GM18519 (cell line): ENCODE data around the gene ARMC12.

Experiments used
- ATAC-seq: cut with Tn5 transposase; IDR thresholded peaks from one replicate; pipeline ENCODE4 v1.9.1; 2021; ENCODE audit warnings: mild to moderate bottlenecking, moderate library complexity; ENCODE audit not compliant: unreplicated experiment, low FRiP score

ARMC12 gene

GRCh38 chr6:35769211-35769610 lies 32.4 kb downstream of the ARMC12 start:
- no peak for ATAC-seq

GRCh38 chr6:35771343-35771627 lies 34.5 kb downstream of the ARMC12 start:
- no peak for ATAC-seq

GRCh38 chr6:35774116-35774794 lies 37.4 kb downstream of the ARMC12 start:
- no peak for ATAC-seq

- ATAC-seq, result no peak
These were observed 38.2 kb downstream of the ARMC12 start for GRCh38 chr6:35775031-35775430.

- no peak for ATAC-seq
These were observed 39.8 kb downstream of the ARMC12 start, which contains the start of gene CLPSL2 for GRCh38 chr6:35776364-35777215. TSS of gene CLPSL2 (plus strand) at chr6:35776598. CDS start at chr6:35776619, 21 bp downstream.

GRCh38 chr6:35777356-35778102 lies 40.7 kb downstream of the ARMC12 start:
- no peak for ATAC-seq

GRCh38 chr6:35778437-35778836 lies 41.6 kb downstream of the ARMC12 start:
- ATAC-seq, result no peak

GRCh38 chr6:35780719-35781118 lies 43.9 kb downstream of the ARMC12 start, which contains the start of gene CLPSL1:
TSS of gene CLPSL1 (plus strand) at chr6:35781019. CDS start at chr6:35781111, 92 bp downstream.
- ATAC-seq, result no peak

GRCh38 chr6:35781290-35781689 lies 44.5 kb downstream of the ARMC12 start:
- ATAC-seq, result no peak

GRCh38 chr6:35782424-35782823 lies 45.6 kb downstream of the ARMC12 start:
- no peak for ATAC-seq

- no peak for ATAC-seq
These were observed 47.4 kb downstream of the ARMC12 start for GRCh38 chr6:35784200-35784599.

GRCh38 chr6:35786272-35786671 lies 49.4 kb downstream of the ARMC12 start:
- no peak for ATAC-seq

- ATAC-seq, result no peak
These were observed 50.0 kb downstream of the ARMC12 start for GRCh38 chr6:35786810-35787209.

GRCh38 chr6:35787266-35788218 lies 50.7 kb downstream of the ARMC12 start:
- no peak for ATAC-seq

GRCh38 chr6:35788423-35788982 lies 51.7 kb downstream of the ARMC12 start:
- ATAC-seq, result no peak

GRCh38 chr6:35790683-35791082 lies 53.9 kb downstream of the ARMC12 start:
- no peak for ATAC-seq

- ATAC-seq, result no peak
These were observed 58.0 kb downstream of the ARMC12 start for GRCh38 chr6:35794536-35795452.

- no peak for ATAC-seq
These were observed 58.7 kb downstream of the ARMC12 start for GRCh38 chr6:35795453-35796071.
